Measurements from ENCODE around the gene DENND10.
"Not testable (repeated sequence)": the region's sequence is repeated elsewhere in the genome, so short reads cannot be mapped to it uniquely, and the experiment has no call there.

The DENND10 gene

DNA sequence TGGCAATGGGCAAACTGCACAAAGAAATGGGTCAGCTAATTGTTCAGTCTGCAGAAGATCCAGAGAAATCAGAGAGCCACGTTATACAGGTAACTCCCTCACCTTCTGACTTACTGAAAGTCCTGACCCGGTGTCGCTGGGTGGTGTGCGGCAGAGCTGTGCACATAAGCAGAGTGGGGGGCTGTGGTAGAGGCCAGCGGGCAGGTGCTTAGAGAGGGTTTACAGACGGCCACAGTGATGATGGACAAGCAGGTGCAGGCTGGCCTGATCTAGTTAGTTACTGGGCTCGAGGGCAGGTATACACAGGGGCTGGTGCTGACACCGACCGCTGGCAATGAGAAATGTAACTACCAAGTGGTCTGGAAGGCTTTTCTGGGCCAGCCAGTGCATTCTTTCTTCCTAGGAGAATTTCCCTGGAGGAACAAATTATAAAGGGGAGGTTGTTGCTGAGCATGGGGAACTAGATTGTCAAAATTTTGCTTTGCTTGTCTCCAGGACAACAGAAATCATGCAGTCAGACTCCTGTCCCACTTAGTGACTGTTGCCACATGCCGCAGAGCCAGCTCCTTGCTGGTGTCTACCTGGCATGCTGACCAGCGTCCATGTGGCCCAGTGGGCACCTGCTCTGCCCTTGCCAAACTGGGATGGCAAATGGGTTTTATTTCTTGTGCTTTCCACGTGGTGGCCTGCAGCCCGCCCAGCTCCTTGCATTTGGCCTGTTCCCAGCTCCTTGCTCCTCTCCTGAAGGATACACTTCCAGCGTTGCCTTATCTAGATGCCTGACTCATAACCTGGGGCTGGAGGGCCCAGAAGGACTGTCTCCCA lies 28.8 kb downstream of the DENND10 start:
- DNase-seq (ENCODE audit: low read depth in 2 of 2): no peak

DNA sequence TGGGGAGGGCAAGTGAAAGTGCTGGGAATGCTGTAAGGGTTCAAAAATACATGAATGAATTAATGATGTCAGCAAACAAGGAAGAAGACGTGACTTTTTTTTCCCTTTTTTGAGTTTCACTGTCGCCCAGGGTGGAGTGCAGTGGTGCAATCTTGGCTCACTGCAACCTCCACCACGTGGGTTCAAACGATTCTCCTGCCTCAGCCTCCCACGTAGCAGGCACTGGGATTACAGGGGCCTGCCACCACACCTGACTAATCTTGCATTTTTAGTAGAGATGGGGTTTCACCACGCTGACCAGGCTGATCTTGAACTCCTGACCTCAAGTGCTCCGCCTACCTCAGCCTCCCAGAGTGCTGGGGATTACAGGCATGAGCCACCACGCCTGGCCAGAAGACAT lies 30.0 kb downstream of the DENND10 start:
- no peak for DNase-seq (ENCODE audit: low read depth in 2 of 2)

DNA sequence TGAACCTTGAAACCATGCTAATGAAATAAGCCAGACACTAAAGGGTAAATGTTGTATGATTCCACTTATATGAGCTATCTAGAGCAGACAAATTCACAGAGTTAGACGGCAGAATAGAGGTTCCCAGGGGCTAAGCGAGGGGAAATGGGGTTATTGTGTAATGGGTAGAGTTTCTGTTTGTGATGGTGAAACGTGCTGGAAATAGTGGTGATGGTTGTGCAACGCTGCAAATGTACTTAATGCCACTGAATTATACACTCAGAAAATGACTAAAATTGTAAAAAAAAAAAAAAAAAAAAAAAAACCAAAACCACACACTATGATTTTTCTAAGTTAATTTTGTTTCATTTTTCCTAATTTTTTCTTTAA lies 31.6 kb downstream of the DENND10 start:
- DNase-seq (ENCODE audit: low read depth in 2 of 2): peak in 1 of 2 experiments; percentile 43

DNA sequence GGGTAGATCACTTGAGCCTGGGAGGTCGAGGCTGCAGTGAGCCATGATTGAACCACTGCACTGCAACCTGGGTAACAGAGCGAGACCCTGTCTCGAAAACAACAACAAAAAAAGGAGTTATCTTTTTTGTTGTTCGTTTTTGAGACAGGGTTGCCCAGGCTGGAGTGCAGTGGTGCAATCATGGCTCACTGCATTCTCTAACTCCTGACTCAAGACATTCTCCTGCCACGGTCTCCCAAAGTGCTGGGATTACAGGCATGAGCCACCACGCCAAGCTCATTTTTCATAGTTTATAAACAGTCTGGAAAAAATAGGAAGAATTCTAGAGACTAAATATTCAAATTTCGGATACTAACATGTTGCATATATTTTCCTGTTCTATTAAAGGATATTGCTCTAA lies 32.2 kb downstream of the DENND10 start:
- DNase-seq (ENCODE audit: low read depth in 2 of 2): no peak

DNA sequence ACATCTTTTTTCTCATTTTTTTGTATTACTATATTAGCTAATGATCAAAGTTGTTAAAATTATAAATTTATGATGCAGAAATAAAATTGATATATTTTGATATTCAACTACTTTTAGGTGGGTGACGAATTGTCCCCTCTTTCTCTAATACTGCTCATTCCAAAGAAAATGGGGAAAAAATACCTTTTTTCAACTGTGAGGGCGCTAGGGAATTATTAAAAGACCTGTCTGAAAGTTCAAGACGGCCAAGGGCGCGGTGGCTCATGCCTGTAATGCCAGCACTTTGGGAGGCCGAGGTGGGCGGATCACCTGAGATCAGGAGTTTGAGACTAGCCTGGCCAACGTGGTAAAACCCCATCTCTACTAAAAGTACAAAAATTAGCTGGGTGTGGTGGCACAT lies 34.0 kb downstream of the DENND10 start:
- not testable (repeated sequence) for DNase-seq (ENCODE audit: low read depth in 2 of 2)

DNA sequence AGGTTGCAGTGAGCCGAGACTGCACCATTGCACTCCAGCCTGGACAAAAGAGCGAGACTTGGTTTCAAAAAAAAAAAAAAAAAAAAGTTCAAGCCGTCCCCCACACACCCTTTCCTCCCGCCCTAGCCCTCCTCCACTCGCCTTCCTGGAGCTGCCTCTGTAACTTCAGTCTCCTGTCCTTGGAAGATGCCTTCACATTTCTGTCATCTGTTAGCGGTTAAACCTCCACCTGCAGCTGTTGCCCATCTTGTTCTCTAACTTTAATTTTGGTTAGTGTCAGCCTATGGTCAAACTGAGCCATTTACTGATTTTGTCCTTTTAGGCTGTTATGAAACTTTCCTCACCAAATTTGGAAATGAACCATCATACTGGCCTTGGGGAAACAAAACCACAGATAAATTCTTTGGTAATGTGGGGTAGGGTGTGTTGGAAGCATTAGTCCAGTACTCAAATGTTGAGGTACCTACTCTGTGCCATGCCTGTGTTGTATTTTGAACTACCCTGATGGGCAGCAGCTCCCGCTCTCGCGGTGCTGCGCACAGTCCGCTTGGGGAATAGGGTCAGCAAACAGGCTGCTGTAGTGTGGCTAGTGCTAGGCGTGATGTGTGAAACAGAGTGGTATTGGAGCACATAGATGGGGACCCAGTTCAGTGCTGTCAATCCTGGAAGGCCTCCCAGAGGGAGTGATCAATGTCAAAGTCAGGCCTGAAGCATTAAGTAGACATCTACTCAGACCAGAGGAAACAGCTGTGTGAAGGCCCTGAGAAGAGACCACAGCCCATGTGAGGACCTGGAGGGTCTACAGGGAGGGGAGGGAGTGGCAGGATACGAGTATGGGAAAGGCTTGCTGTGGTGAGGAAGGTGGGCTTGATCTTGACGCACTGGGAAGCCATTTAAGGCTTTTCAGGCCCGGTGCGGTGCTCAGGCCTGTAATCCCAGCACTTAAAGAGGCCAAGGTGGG lies 34.7 kb downstream of the DENND10 start:
- no peak for DNase-seq (ENCODE audit: low read depth in 2 of 2)

DNA sequence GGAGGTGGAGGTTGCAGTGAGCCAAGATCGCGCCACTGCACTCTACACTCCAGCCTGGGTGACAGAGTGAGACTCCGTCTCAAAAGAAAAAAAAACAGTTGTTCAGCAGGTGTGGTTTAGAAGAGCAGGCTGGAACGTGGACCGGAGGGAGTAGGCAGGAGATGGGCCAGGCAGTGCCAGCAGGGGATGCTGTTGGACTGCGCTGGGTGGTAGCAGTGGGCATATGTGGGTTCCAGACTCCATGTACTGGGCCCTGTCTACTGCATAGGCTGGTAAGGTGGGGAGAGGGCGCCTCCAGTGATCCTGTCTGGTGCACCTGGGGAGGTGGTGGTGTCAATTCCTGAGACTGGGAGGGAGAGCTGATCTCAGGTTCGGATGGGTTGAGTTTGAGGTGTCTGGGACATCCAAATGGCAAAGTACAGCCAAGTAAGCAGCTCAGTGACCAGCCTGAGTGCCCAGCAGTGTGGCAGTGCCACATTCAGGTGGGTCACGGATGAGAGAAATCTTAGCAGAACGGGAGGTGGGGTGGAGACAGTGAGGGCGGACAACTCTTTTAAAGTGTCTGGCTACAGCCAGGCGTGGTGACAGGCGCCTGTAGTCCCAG lies 35.7 kb downstream of the DENND10 start:
- DNase-seq (ENCODE audit: low read depth in 2 of 2): no peak

DNA sequence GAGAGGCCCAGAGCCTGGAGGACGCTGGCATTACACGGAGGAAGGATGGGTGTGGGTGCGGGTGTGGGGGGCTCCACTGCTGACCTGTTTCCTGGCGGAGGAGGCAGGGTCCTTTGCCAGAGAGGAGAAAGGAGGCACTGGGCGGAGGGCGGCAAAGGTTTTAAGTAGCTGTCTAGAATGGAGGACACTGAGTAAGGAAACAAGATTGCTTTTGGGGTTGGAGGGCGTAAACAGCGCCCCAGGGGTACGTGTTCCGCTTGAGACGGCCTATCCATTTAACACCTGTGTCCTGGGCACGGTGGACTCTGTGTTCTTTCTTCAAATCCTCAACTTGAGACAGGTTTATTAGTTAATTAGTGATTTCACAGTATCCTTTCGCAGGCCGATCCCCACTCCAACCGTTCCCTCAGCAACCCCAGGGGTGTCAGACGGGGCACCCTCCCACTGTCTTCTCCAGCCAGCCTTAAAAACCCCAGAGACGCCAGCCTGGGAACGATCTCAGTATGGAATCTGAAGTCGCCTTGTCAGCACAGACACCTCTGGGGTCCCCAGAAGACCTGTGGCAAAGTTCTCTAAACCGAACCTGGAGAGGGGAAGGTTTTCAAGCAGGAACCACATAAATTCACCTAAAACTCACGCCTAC lies 36.8 kb downstream of the DENND10 start:
- DNase-seq (ENCODE audit: low read depth in 2 of 2): no peak

DNA sequence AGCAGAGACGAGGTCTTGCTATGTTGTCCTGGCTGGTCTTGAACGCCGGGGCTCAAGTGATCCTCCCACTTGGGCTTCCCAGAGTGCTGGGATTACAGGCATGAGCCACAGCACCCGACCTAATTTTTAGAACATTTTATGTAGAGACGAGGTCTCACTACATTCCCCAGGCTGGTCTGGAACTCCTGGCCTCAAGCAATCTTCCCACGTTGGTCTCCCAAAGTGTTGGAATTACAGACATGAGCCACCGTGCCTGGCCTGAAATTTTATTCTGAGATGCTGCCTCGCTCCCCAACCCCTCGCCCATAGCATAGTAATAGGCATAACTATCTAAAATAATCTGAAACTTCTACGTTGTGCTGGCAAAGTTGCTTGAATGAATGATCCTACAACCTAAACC lies 39.7 kb downstream of the DENND10 start:
- DNase-seq (ENCODE audit: low read depth in 2 of 2): no peak

DNA sequence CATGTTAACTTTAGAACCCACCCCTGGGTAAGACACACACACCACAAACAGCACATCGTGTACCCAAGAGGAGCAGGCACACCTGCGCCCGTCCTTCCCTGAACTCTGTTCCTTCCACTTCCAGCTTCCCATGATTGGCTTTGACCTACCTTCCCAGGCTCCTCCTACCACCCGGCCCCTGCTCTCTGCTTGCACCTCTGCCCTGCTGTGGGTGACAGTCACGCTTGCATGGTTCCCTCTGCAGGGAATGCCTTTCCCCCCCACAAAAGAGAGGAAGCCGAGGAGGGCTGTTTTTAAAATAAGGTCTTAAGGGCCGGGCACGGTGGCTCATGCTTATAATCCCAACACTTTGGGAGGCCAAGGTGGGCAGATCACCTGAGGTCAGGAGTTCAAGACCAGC lies 45.2 kb downstream of the DENND10 start:
- DNase-seq (ENCODE audit: low read depth in 2 of 2): no peak

DNA sequence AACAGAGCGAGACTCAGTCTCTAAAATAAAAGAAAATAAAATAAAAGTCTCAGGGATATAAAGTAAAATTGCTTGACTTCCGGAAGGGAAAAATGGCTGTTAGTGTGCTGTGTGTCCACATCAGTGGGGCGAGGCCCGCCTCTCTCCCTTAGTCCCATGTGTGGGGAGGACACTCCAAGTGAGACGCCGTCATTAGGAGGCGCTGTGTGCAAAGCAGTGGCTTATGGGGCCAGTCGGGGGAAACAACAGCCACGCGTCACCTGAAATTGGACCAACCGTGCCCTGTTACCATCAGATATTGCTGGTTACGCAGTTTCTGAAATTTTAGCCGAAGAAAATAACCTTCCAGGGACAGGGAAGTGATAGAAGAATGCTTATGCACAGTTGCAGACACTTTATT lies 45.8 kb downstream of the DENND10 start:
- no peak for DNase-seq (ENCODE audit: low read depth in 2 of 2)

DNA sequence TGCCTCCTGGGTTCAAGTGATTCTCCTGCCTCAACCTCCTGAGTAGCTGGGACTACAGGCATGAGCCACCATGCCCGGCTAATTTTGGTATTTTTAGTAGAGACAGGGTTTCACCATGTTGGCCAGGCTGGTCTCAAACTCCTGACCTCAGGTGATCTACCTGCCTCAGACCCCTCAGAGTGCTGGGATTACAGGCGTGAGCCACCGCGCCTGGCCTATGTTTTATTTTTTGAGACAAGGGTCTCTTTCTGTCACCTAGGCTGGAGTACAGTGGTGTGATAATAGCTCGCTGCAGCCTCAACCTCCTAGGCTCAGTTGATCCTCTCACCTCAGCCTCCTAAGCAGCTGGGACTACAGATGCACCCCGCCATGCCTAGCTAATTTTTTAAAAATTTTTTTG lies 47.7 kb downstream of the DENND10 start:
- not testable (repeated sequence) for DNase-seq (ENCODE audit: low read depth in 2 of 2)

DNA sequence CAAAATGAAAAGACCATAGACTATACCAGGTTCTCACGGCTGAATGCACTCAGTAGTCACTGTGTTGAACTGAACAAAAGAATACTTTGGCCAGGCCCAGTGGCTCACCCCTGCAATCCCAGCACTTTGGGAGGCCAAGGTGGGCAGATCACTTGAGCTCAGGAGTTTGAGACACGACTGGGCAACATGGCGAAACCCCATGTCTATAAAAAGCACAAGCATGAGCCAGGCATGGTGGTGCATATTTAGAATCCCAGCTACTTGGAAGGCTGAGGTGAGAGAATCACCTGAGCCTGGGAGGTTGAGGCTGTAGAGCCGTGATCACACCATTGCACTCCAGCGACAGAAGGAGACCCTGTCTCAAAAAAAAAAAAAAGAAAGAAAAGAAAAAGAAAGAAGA lies 49.1 kb downstream of the DENND10 start:
- DNase-seq (ENCODE audit: low read depth in 2 of 2): no peak

DNA sequence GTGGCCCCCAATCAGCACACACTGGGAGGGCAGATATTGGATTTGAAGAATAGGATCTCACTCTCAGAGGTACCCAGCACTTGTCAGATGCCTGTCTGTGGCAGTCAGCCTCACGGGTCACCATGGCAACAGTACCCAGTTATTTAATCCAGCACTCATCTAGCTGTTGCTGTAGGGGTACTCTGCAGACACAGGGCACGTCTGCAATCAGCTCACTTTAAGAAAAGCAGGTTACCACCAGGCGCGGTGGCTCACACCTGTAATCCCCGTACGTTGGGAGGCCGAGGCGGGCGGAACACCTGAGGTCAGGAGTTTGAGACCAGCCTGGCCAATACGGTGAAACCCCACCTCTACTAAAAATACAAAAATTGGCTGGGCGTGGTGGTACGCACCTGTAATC lies 49.7 kb downstream of the DENND10 start:
- no peak for DNase-seq (ENCODE audit: low read depth in 2 of 2)

DNA sequence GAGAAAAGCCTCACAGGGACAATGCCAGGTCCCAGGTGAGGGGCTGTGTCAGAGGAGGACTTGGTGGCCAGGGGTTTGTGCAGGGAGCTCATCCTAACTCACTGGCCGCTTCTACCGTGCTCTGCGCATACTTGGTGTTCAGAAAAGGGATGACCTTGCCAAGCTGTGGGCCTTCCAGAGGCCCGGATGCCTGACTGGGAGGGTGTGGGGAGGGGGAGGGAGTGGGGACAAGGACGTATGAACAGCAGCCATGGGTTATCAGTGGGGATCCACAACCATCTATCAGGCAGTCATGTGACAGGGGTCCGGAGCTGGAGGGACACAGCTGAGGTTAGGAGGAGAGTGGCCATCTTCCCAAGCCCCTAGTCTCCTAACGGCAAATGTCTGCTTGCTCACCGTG lies 55.4 kb downstream of the DENND10 start:
- DNase-seq (ENCODE audit: low read depth in 2 of 2): no peak

DNA sequence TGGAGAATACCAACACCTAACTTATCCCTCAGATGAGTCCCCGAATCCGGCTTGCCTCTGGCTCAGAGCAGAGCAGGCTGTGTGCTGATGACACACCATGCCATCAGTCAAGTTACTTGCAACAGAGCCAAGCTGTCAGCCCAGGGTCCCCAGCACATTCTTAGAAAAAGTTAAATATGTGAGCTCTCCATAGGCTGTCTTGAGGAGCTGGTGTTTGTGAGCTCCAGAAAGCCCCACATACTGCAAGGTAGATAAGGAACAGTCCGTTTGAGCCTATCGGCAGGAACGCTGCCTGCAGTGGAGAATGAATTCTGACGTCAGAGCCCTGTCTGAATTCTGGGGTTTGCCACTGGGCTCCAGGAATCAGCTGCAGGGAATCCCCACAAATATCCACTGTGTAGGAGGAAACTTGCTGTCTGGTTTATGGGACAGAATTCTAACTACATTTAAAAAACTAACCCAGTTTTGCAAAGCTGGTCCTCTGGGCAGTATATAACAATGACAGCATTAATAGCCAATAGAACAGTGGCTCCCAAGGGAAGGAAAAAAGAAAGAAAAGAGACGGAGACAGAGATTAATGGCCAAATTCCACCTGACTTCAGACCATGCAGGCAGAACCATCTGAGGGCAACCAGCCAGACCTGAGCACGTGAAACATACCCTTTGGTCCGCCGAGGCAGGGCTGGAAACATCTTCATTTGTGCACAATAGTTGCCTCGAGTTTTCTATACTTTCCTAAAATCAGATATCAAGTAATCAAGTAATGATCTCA lies 58.0 kb downstream of the DENND10 start:
- DNase-seq (ENCODE audit: low read depth in 2 of 2): no peak

DNA sequence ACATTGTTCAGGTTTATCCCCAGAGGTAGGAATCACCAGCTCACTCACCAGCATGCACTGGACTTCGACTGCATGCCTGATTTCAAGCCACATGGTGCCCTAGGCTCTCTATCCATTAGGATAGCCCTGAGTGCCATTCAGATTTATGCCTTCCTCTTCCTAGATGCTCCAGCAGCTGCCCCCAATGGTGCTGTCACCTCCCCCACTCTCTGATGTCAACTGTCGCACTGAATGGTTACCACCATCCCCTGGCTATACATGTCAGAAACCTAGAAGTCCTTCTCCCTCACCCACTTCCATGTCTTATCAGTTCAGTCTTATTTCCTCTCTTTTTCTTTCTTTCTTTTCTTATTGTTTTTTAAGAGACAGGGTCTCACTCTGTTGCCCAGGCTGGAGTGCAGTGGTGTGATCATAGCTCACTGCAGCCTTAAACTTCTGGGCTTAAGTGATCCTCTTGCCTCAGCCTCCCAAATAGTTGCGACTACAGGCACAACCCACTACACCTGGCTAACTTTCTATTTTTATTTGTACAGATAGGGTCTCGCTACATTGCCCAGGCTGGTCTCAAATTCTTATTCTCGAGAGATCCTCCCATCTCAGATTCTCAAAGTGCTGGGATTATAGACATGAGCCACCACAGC lies 58.7 kb downstream of the DENND10 start:
- DNase-seq (ENCODE audit: low read depth in 2 of 2): no peak

DNA sequence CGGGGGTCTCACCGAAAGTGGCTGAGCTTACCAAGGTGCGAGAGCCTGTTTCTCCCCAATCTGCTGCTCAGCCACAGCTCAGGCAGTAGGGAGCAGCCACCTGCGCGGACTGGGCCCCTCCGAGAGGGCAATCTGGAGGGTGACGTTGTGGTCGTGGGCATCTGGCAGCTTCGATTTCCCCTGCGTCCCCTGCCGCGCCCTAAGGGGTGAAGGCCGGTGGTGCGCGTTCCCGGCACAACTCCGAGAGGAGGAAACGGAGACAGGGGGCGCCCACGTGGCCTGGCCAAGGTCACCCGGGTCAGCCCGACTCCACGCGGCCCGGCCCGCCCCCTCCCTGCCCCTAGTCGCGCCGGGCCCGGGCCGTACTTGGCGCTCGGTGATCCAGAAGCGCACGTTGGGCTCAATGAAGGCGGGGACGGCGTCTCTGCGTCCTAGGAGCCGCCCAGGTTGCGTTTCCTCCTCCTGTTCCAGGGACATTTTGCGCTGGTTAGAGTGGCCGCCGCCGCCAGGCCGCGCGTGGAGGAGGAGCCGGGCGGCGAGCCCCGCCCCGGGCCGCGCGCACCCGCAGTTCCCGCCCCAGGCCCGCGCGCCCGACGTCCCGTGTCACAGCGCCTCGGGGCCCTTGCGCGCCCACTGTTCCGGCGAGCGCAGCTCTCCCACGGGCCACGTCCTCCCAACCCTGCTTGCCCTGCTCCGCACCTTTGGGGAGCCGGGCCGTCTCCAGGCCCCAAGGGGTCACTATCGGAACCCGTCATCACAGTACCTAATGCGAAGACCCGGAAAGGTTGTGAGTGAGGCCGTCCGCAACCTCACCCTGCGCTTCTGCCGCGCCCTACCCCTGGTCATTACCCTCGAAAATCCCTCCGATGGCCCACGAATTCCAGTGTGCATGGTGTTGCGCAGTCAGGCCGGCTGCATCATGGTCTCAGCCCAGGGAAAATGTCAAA lies 61.5 kb downstream of the DENND10 start, which contains the start of gene SFXN4:
Gene SFXN4, minus strand, starts transcription at position 544 of the 947 bp plus-strand sequence. Its CDS starts 67 bp downstream, at position 477.
- DNase-seq (ENCODE audit: low read depth in 2 of 2): no peak

DNA sequence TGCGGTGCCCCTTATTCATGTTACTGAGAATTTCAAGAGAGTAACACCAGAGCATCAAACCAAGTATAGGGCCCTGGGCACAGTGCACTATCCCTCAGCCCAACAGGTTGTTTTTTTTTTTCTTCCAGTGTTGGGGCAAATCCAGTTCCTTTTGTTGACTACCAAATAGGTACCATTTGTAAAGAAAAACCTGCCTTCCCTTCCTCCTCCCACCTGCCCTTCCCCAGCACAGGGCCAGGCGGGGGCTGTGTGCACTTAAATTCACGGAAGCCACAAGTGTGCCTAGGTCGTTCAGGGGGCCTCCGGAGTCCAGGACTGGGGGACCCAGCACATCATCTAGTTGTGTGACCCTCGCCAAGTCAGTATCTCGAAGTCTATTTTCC lies 62.2 kb downstream of the DENND10 start:
- no peak for DNase-seq (ENCODE audit: low read depth in 2 of 2)

Measured in fibroblast of skin of left quadriceps (primary cell).